Measurements from ENCODE around the gene NTRK3.

NTRK3 gene

GRCh38 chr15:87930457-87930856 lies 326.1 kb downstream of the NTRK3 start:
- no peak overlapping the region for H3K4me3 ChIP-seq (ENCODE audit: low read length)
- no peak overlapping the region for H3K27ac ChIP-seq (ENCODE audit: low read length)
- peaks cover 6% of the 10 kb centered on the region; the same call in 1 of the 2 replicates for H3K27me3 ChIP-seq (ENCODE audit: low read depth, low read length)
- TF ChIP-seq, protein P1, sequence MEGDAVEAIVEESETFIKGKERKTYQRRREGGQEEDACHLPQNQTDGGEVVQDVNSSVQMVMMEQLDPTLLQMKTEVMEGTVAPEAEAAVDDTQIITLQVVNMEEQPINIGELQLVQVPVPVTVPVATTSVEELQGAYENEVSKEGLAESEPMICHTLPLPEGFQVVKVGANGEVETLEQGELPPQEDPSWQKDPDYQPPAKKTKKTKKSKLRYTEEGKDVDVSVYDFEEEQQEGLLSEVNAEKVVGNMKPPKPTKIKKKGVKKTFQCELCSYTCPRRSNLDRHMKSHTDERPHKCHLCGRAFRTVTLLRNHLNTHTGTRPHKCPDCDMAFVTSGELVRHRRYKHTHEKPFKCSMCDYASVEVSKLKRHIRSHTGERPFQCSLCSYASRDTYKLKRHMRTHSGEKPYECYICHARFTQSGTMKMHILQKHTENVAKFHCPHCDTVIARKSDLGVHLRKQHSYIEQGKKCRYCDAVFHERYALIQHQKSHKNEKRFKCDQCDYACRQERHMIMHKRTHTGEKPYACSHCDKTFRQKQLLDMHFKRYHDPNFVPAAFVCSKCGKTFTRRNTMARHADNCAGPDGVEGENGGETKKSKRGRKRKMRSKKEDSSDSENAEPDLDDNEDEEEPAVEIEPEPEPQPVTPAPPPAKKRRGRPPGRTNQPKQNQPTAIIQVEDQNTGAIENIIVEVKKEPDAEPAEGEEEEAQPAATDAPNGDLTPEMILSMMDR (IDR thresholded peaks at IDR 0.05; ENCODE audit: low read depth, low read length), result no peak
- no peak for TF ChIP-seq EZH2phosphoT487 (IDR thresholded peaks at IDR 0.05; ENCODE audit: low read depth)
- no peak overlapping the region for H2AFZ ChIP-seq (ENCODE audit: low read depth, low read length)
- no peaks in the 10 kb centered on the region for H4K20me1 ChIP-seq (ENCODE audit: insufficient read depth, low read length)
- no peaks in the 10 kb centered on the region for H3K9me3 ChIP-seq (ENCODE audit: insufficient read depth, low read length)
- H3K9ac ChIP-seq (ENCODE audit: low read length), result no peak overlapping the region
- no peaks in the 10 kb centered on the region for H3K36me3 ChIP-seq (replicated peaks; ENCODE audit: low read depth, low read length)
- H3K79me2 ChIP-seq (ENCODE audit: low read length), result no peaks in the 10 kb centered on the region
- no peak overlapping the region for H3K4me2 ChIP-seq (ENCODE audit: low read length)
- H3K4me1 ChIP-seq (ENCODE audit: low read length), result no peaks in the 10 kb centered on the region

DNA sequence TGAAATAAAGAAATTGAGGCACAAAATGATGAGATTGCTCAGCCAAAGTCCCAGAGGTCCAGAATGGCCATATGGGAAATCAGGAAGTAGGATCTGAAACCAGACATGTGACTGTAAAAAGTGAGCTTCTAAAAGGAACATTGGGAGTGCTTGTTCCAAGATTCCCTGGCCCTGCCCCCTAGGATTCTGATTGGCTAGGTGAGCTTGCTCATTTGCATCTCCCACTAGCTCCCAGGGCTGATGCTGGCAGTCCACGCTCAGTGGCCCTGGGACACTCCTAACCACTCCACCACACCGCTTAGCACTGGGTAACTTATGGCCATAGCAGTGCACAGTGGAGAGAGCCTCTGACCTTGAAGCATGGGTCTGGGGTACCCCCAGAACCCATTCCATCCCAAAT lies 326.7 kb downstream of the NTRK3 start:
- H2AFZ ChIP-seq (ENCODE audit: low read depth, low read length), result no peak overlapping the region
- H4K20me1 ChIP-seq (ENCODE audit: insufficient read depth, low read length), result no peaks in the 10 kb centered on the region
- H3K4me3 ChIP-seq (ENCODE audit: low read length), result no peak overlapping the region
- no peak overlapping the region for H3K9ac ChIP-seq (ENCODE audit: low read length)
- no peak for TF ChIP-seq EZH2phosphoT487 (IDR thresholded peaks at IDR 0.05; ENCODE audit: low read depth)
- TF ChIP-seq, protein P1 (IDR thresholded peaks at IDR 0.05; ENCODE audit: low read depth, low read length), result no peak
- no peaks in the 10 kb centered on the region for H3K36me3 ChIP-seq (replicated peaks; ENCODE audit: low read depth, low read length)
- H3K9me3 ChIP-seq (ENCODE audit: insufficient read depth, low read length), result no peaks in the 10 kb centered on the region
- H3K27ac ChIP-seq (ENCODE audit: low read length), result no peak overlapping the region
- no peak overlapping the region for H3K4me2 ChIP-seq (ENCODE audit: low read length)
- H3K27me3 ChIP-seq (ENCODE audit: low read depth, low read length), result peaks cover 6% of the 10 kb centered on the region; the same call in 1 of the 2 replicates
- no peaks in the 10 kb centered on the region for H3K4me1 ChIP-seq (ENCODE audit: low read length)
- H3K79me2 ChIP-seq (ENCODE audit: low read length), result no peaks in the 10 kb centered on the region

DNA sequence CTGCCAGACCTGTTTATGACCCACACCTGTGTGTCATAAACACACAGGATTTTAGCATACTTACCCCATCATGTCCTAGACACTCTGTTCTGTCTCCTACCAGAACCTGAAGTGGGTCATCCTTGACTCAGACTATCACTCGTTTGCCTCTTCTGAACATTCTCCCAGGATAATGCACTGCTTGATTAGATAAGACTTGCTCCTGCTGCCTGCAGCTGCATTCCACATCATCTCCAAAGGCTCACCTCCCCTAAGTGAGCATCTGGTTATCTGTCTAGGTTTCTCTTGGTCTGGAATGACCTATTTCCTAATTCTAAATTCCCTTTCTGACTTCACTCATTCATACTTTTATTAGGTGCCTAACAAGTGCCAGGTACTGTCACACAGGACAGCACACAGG lies 332.1 kb downstream of the NTRK3 start:
- Histone ChIP-seq H3K36me3 (replicated peaks; ENCODE audit: low read depth, low read length) (no peaks in the 10 kb centered on the region), H3K27me3 (ENCODE audit: low read depth, low read length) (peaks cover 2% of the 10 kb centered on the region; the same call in 1 of the 2 replicates), H3K79me2 (ENCODE audit: low read length) (no peaks in the 10 kb centered on the region), H3K9me3 (ENCODE audit: insufficient read depth, low read length) (no peaks in the 10 kb centered on the region), H2AFZ (ENCODE audit: low read depth, low read length) (no peak overlapping the region), H4K20me1 (ENCODE audit: insufficient read depth, low read length) (no peaks in the 10 kb centered on the region), H3K4me3 (ENCODE audit: low read length) (no peak overlapping the region), H3K4me1 (ENCODE audit: low read length) (no peaks in the 10 kb centered on the region), H3K9ac (ENCODE audit: low read length) (no peak overlapping the region), H3K27ac (ENCODE audit: low read length) (no peak overlapping the region), H3K4me2 (ENCODE audit: low read length) (no peak overlapping the region)
- TF ChIP-seq, protein P1 (IDR thresholded peaks at IDR 0.05; ENCODE audit: low read depth, low read length), result no peak
- no peak for TF ChIP-seq EZH2phosphoT487 (IDR thresholded peaks at IDR 0.05; ENCODE audit: low read depth)

DNA sequence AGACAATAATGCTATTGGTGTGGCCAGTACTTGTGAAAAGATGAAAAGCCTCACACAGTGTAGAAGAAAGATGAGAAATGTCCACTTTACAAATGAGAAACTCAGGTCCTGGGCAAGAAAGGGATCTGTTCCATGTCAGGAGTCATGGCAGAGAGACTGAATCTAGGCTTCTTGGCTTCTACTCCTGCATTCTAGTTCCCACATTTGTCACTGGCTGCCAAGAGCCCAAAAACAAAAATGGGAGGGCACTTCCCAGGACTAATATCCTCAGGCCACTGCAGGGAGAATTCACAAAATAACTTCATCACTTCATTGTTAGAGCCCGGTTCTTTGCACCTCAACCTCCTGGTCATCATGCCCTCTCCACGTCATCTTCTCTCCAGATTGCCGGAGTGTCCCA lies 337.5 kb downstream of the NTRK3 start:
- TF ChIP-seq EZH2phosphoT487 (IDR thresholded peaks at IDR 0.05; ENCODE audit: low read depth), result no peak
- TF ChIP-seq, protein P1 (IDR thresholded peaks at IDR 0.05; ENCODE audit: low read depth, low read length), result no peak
- no peak overlapping the region for H3K27ac ChIP-seq (ENCODE audit: low read length)

More for the DNA sequence above, 337.5 kb downstream of the NTRK3 start:
- H3K9ac ChIP-seq (ENCODE audit: low read length), result no peak overlapping the region
- no peaks in the 10 kb centered on the region for H3K79me2 ChIP-seq (ENCODE audit: low read length)
- no peak overlapping the region for H3K4me2 ChIP-seq (ENCODE audit: low read length)
- no peak overlapping the region for H3K4me3 ChIP-seq (ENCODE audit: low read length)
- no peaks in the 10 kb centered on the region for H3K9me3 ChIP-seq (ENCODE audit: insufficient read depth, low read length)
- 0 out of 2 replicates have a peak, but pooled peaks cover 2% of the 10 kb centered on the region for H3K27me3 ChIP-seq (ENCODE audit: low read depth, low read length)
- no peak overlapping the region for H2AFZ ChIP-seq (ENCODE audit: low read depth, low read length)
- H4K20me1 ChIP-seq (ENCODE audit: insufficient read depth, low read length), result no peaks in the 10 kb centered on the region
- H3K4me1 ChIP-seq (ENCODE audit: low read length), result no peaks in the 10 kb centered on the region
- H3K36me3 ChIP-seq (replicated peaks; ENCODE audit: low read depth, low read length), result no peaks in the 10 kb centered on the region
